NCI-H345 treated with DMSO at 0.1 percent for 48 hours (cell line): ENCODE results near the gene MFF.
A peak's percentile ranks its signal among the peaks of the same experiment; 100 is the strongest.

ENCODE experiments used
- DNase-seq: peaks from one replicate; lab custom pipeline; 2025; ENCODE audit not compliant: unreplicated experiment; lab: John Stamatoyannopoulos, UW

MFF gene

DNA sequence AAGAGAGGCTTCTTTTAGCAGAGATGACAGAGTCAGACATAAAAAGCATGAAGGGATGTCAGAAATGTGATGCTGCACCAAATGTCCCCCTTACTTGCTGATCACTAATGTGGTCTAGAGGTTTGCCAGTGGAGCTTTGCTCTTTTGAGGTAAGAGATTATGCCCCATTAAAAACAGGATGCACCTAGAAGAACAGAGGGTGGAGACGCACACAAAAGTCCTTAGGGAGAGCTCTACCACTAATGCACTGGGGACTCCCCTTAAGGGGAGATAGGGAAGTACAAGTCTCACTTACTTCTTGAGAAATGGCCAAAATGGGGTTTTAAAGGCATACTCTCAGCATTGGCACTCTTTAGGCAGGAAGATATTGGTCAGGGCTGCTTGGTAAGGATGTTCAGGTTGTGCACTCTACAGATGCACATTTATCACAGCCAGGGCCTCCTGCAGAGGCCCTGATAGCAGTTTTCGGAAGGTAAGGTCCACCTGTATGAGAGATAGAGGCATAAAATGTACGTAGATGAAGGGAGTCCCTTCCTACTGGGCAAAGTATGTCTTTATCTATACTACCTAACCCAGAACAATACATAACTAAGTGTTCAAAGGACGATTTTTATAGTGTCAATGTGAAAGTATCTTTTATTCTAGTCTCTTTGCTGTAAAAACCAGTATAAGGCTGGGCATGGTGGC, 79.7 kb downstream of the MFF start:
- no peak for DNase-seq

DNA sequence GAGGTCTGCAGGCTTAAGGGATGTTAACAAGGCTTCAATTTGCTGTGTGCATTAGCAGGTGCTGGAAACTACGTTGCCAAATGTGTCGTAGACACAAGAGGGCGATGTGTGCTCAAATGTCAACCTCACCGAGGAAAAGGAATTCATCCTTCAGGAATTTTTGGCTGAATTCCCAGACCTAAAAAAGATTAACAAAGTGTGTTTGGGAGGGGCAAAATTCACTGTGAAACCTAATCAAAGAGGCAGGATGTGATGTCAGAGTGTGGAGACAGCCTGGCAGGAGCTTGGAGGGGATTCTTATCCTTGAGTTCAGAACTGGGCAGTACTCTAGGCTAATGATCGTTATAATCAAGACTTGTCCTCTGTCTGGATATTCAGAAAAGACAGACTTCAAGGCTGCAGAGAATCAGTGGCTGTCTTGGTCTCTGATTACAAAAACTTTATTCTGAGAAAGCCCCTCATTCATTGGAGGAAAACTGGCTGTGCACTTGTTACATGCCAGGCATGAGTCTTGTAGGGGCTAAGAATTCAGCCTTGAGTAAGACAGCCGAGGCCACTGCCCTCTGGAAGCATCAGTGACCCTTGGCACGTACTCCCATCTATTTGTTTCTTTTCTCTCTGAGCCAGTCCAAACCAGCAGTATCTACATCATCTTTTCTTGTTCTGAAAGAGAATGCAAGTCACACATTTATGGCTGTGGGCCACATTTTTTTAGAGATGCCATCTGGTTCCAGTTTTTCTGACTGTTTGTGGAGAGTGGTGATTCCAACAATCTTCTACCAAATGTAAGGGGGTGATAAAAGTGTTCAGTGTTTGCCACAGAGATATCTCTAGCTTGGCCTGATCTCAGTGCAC, 81.4 kb downstream of the MFF start:
- peak; percentile 86 for DNase-seq
